Stomach (tissue), 9 donors: Measurements from ENCODE around the gene SAMD15. TPM values are rescaled to one million over a fixed set of nuclear protein-coding genes. Genes with fewer than 3 reads are reported as not detected.

Source experiments
- DNase-seq, 2 donors: peaks; one replicate each; pipeline versions ENCODE4 v3.0.0 to v3.0.0-alpha.2; 2013 to 2019
- H3K27ac ChIP-seq, 5 donors: fragments of 200-600 bp in 4 of 5; sonication (generic) in 4 of 5; one replicate each; pipeline ENCODE4 v1.5.1; 2013 to 2019; ENCODE audit warnings: mild to moderate bottlenecking in 1 of 5, moderate library complexity in 1 of 5
- H3K27me3 ChIP-seq, 3 donors: fragments of 200-600 bp; sonication (generic); one replicate each; pipeline ENCODE4 v1.5.1; 2017 to 2019; ENCODE audit warnings: mixed run types in 1 of 3
- H3K36me3 ChIP-seq, 4 donors: fragments of 200-600 bp; sonication (generic); 1 replicate in 3 of 4; 2 replicates in 1 of 4; pipeline ENCODE4 v1.5.1; 2016 to 2019
- H3K4me1 ChIP-seq, 4 donors: fragments of 200-600 bp; sonication (generic); one replicate each; pipeline ENCODE4 v1.5.1; 2016 to 2019
- H3K4me3 ChIP-seq, 4 donors: fragments of 200-600 bp; sonication (generic) in 3 of 4; one replicate each; pipeline ENCODE4 v1.5.1; 2016 to 2019; ENCODE audit warnings: mild to moderate bottlenecking in 1 of 4
- H3K9me3 ChIP-seq, 4 donors: fragments of 200-600 bp; sonication (generic); one replicate each; pipeline ENCODE4 v1.5.1; 2016 to 2019
- EP300 ChIP-seq: sonication (generic); formaldehyde crosslinking; IDR thresholded peaks from one replicate; pipeline ENCODE4 v1.6.1; 2017; ENCODE audit warnings: antibody characterized with exemption
- POLR2A ChIP-seq, 4 donors: fragments of 450-650 bp; IDR thresholded peaks; one replicate each; pipeline ENCODE4 v1.6.1; 2016; ENCODE audit warnings: antibody characterized with exemption in 4 of 4, control low read depth in 2 of 4, mild to moderate bottlenecking in 1 of 4, moderate library complexity in 1 of 4
- POLR2AphosphoS5 ChIP-seq, 3 donors: sonication (generic); formaldehyde crosslinking; IDR thresholded peaks; one replicate each; pipeline ENCODE4 v1.6.1; 2016; ENCODE audit warnings: antibody characterized with exemption in 3 of 3
- WGBS, 5 donors: extraction: QIAGEN DNeasy Blood & Tissue Kit in 3 of 5; methylation state at CpG; one replicate each; pipeline versions ENCODE4 v1.1.5 to v1.1.7; 2013 to 2018; 5-methylcytosine and 5-hydroxymethylcytosine counted together
- intact Hi-C: fragments of 100-400 bp; cut with DNase I; formaldehyde crosslinking; loops from one replicate; pipeline ENCODE4 v1.15.1; 2023; ENCODE audit warnings: low total_unique reads
- polyA plus RNA-seq, 3 donors: library from polyadenylated mRNA; stranded (reverse); fragments of 200-250 nt; gene quantifications; one replicate each; pipeline ENCODE4 v1.2.3, GENCODE V29; 2013
- total RNA-seq, 5 donors: library from RNA; depleted of rRNA; stranded (reverse); fragments of >200 nt; gene quantifications; one replicate each; pipeline versions ENCODE4 v1.1.0 to v1.2.3, GENCODE V29; 2014 to 2016
- TF ChIP-seq, protein P1 (sequence below), 7 experiments: fragments of 450-650 bp in 4 of 7; fragments of 200-600 bp in 3 of 7; sonication (generic) in 3 of 7; IDR thresholded peaks; one replicate each; pipeline ENCODE4 v1.5.1; 2016 to 2019; ENCODE audit warnings: antibody characterized with exemption in 7 of 7, control low read depth in 2 of 7, mild to moderate bottlenecking in 1 of 7
- donor health status: healthy with polysubstance abuse.
- donor health status: Bipolar disorder and iron deficiency.
- donor health status: healthy.

The SAMD15 gene
- total and polyA plus RNA-seq, 8 donors, result under 0.01 to 1.4 (median 0.52) TPM; not detected in 2

DNA sequence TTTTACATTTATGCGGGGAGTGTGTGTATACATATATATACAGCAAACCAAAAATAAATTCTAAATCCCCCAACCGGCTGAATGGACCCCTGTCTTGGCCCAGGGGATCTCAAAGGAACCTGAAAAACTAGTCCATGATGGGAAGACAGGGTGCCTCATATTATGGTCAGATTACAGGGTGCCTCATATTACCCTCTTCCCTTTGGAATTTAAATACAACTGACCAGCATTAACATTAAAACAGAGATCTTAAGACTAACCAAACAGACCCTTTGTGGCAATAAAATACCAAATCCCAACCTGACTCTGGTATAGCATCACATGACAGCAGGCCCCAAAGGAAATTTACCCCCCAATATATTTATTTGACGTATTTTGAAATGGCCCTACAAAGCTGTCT, 39.3 kb upstream of the SAMD15 start:
- TF ChIP-seq POLR2A (IDR thresholded peaks at IDR 0.05) (no peak), EP300 (no peak), POLR2AphosphoS5 (IDR thresholded peaks at IDR 0.05) (no peak)
- TF ChIP-seq, protein P1, sequence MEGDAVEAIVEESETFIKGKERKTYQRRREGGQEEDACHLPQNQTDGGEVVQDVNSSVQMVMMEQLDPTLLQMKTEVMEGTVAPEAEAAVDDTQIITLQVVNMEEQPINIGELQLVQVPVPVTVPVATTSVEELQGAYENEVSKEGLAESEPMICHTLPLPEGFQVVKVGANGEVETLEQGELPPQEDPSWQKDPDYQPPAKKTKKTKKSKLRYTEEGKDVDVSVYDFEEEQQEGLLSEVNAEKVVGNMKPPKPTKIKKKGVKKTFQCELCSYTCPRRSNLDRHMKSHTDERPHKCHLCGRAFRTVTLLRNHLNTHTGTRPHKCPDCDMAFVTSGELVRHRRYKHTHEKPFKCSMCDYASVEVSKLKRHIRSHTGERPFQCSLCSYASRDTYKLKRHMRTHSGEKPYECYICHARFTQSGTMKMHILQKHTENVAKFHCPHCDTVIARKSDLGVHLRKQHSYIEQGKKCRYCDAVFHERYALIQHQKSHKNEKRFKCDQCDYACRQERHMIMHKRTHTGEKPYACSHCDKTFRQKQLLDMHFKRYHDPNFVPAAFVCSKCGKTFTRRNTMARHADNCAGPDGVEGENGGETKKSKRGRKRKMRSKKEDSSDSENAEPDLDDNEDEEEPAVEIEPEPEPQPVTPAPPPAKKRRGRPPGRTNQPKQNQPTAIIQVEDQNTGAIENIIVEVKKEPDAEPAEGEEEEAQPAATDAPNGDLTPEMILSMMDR (IDR thresholded peaks at IDR 0.05), result no peak
- 87 to 91% (median 90%) methylated on average over 3 of the region's 3 CpGs for WGBS, 5 donors
- H3K9me3 ChIP-seq, result no peaks in the 10 kb centered on the region

DNA sequence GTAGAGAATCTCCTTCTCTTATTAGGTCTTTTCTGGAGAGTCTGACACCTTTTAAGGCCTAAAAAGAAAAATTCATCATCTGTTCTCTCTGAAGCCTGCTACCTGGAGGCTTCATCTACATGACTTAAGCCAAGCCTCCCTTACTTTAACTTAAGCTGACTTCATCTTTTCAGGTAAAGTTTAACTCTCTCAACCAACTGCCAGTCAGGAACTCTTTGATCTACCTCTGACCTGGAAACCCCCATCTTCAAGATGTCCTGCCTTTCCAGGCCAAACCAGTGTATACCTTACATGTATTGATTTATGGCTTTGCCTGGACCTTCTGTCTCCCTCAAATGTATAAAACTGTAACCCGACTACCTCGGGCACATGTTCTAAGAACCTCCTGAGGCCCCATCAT, 38.9 kb upstream of the SAMD15 start:
- no peaks in the 10 kb centered on the region for H3K9me3 ChIP-seq
- H3K27me3 ChIP-seq, result no peaks in the 10 kb centered on the region
- H3K27ac ChIP-seq, result no peak overlapping the region
- no peak for TF ChIP-seq POLR2A (IDR thresholded peaks at IDR 0.05)
- TF ChIP-seq, protein P1 (IDR thresholded peaks at IDR 0.05), result no peak
- TF ChIP-seq POLR2AphosphoS5 (IDR thresholded peaks at IDR 0.05), result no peak
- intact Hi-C loops, result no loop called here
- H3K4me1 ChIP-seq, result no peaks in the 10 kb centered on the region
- WGBS, 5 donors, result 76 to 84% (median 79%) methylated on average over 2 of the region's 2 CpGs
- peaks cover 9 to 49% (median 43%) of the 10 kb centered on the region in 4 donors for H3K36me3 ChIP-seq
- no peak overlapping the region for H3K4me3 ChIP-seq
- DNase-seq, result no peak

More for the DNA sequence above, 39.3 kb upstream of the SAMD15 start:
- no peaks in the 10 kb centered on the region for H3K4me1 ChIP-seq
- intact Hi-C loops, result no loop called here
- H3K27ac ChIP-seq, result no peak overlapping the region
- H3K27me3 ChIP-seq, result no peaks in the 10 kb centered on the region
- H3K36me3 ChIP-seq, result peaks cover 9 to 45% (median 39%) of the 10 kb centered on the region in 4 donors
- H3K4me3 ChIP-seq, result no peak overlapping the region
- DNase-seq, result no peak

DNA sequence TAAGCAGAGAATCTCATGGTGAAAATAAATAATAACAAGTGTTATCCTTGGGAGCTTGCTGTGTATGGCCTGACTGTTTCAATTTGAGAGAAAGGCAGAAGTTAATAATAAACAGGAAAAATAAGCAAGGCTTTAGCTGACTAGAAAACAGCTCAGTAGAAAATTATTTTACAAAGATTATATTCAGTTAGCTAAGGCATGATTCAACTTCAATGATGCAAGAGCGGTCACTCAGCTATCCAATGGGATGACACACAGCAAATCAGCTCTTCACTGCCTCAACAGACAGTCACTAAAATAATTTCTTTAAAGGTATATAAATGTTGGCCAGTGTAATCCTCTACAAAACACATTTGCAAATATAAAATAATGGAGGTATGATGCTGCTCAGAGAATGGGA, 37.8 kb upstream of the SAMD15 start:
- peaks cover 9 to 57% (median 48%) of the 10 kb centered on the region in 4 donors for H3K36me3 ChIP-seq
- H3K9me3 ChIP-seq, result no peaks in the 10 kb centered on the region
- H3K4me1 ChIP-seq, result no peaks in the 10 kb centered on the region
- H3K27ac ChIP-seq, result no peak overlapping the region
- DNase-seq, result no peak
- H3K4me3 ChIP-seq, result no peak overlapping the region
- intact Hi-C loops, result no loop called here
- 93 to 100% (median 96%) methylated on average over 1 of the region's 1 CpG for WGBS, 5 donors
- H3K27me3 ChIP-seq, result no peaks in the 10 kb centered on the region
- TF ChIP-seq, protein P1 (IDR thresholded peaks at IDR 0.05), result no peak
- no peak for TF ChIP-seq POLR2AphosphoS5 (IDR thresholded peaks at IDR 0.05)
- no peak for TF ChIP-seq EP300
- no peak for TF ChIP-seq POLR2A (IDR thresholded peaks at IDR 0.05)

DNA sequence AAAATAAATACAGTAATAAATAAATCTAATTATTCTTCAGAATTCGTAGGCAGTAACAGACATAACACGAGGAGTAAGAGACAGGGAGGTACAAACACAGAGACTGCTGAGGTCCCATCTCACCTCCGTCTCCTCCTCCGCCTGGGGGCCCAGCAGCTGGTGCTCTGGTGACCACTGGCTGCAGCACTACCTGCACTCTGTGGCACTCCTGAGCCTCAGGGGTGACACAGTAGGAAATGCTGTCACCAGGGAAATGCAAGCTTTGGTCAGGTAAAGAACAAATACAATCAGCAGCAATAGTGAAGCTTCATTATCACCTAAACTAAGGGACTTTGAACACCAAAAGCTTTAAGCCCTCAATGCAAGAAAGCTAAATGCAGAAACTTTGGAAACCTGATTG, 36.8 kb upstream of the SAMD15 start:
- TF ChIP-seq, protein P1 (IDR thresholded peaks at IDR 0.05), result no peak
- no peak for TF ChIP-seq POLR2A (IDR thresholded peaks at IDR 0.05)
- TF ChIP-seq POLR2AphosphoS5 (IDR thresholded peaks at IDR 0.05), result no peak
- no peak for TF ChIP-seq EP300
- WGBS, 5 donors, result 86 to 98% (median 95%) methylated on average over 4 of the region's 4 CpGs
- no peak overlapping the region for H3K4me3 ChIP-seq
- H3K9me3 ChIP-seq, result no peaks in the 10 kb centered on the region
- H3K4me1 ChIP-seq, result no peaks in the 10 kb centered on the region
- DNase-seq, result no peak
- peaks cover 9 to 57% (median 48%) of the 10 kb centered on the region in 4 donors for H3K36me3 ChIP-seq
- no peaks in the 10 kb centered on the region for H3K27me3 ChIP-seq
- intact Hi-C loops, result no loop called here
- H3K27ac ChIP-seq, result no peak overlapping the region
